Activated CD8-positive, alpha-beta T cell treated with anti-CD3 and anti-CD28 coated beads for 36 hours (primary cell): ENCODE data around the gene SUB1. TPM values are rescaled to one million over a fixed set of nuclear protein-coding genes. Genes with fewer than 3 reads are reported as not detected.

Source experiments
- ATAC-seq: fragments of 200-7000 bp; cut with Tn5 transposase; one replicate; pipeline ENCODE4 v1.10.0; 2021; ENCODE audit warnings: mild to moderate bottlenecking, moderate library complexity
- CTCF ChIA-PET: fragments of 350-600 bp; sonication (Branson Sonifier 250); formaldehyde crosslinking; loops from one replicate; lab custom pipeline; 2021; ENCODE audit warnings: antibody characterized with exemption; lab: Charles Lee
- POLR2A ChIA-PET: fragments of 350-600 bp; sonication (Branson Sonifier 250); formaldehyde crosslinking; loops from one replicate; lab custom pipeline; 2021; ENCODE audit warnings: antibody characterized with exemption; lab: Charles Lee
- DNase-seq: peaks from one replicate; pipeline ENCODE4 v3.0.0-alpha.2; 2020
- H3K27ac Mint-ChIP-seq: one replicate; pipeline ENCODE4 v1.8.0; 2021; ENCODE audit warnings: mild to moderate bottlenecking, mixed read lengths
- H3K27me3 Mint-ChIP-seq: one replicate; pipeline ENCODE4 v1.8.0; 2021; ENCODE audit warnings: mixed read lengths
- H3K36me3 Mint-ChIP-seq: one replicate; pipeline ENCODE4 v1.8.0; 2021; ENCODE audit warnings: low read depth, mixed read lengths
- H3K4me1 Mint-ChIP-seq: one replicate; pipeline ENCODE4 v1.8.0; 2021; ENCODE audit warnings: low read depth, mixed read lengths
- H3K4me3 Mint-ChIP-seq: one replicate; pipeline ENCODE4 v1.8.0; 2021; ENCODE audit warnings: mild to moderate bottlenecking, moderate library complexity, mixed read lengths
- H3K9me3 Mint-ChIP-seq: one replicate; pipeline ENCODE4 v1.8.0; 2021; ENCODE audit warnings: mixed read lengths
- intact Hi-C: fragments of 100-400 bp; cut with micrococcal nuclease; formaldehyde crosslinking; loops from one replicate; pipeline ENCODE4 v1.10.0; 2022
- total RNA-seq, 2 experiments: library from RNA; stranded (reverse); gene quantifications; one replicate each; pipeline ENCODE4 v1.2.3, GENCODE V29; 2021
- TF ChIP-seq, protein P1 (sequence below): fragments of 200-600 bp; IDR thresholded peaks from one replicate; pipeline ENCODE4 v1.8.0; 2022; ENCODE audit warnings: antibody characterized with exemption, mild to moderate bottlenecking

SUB1 gene
- total RNA-seq, 2 experiments from 2014 or later, result 403 to 431 TPM

DNA sequence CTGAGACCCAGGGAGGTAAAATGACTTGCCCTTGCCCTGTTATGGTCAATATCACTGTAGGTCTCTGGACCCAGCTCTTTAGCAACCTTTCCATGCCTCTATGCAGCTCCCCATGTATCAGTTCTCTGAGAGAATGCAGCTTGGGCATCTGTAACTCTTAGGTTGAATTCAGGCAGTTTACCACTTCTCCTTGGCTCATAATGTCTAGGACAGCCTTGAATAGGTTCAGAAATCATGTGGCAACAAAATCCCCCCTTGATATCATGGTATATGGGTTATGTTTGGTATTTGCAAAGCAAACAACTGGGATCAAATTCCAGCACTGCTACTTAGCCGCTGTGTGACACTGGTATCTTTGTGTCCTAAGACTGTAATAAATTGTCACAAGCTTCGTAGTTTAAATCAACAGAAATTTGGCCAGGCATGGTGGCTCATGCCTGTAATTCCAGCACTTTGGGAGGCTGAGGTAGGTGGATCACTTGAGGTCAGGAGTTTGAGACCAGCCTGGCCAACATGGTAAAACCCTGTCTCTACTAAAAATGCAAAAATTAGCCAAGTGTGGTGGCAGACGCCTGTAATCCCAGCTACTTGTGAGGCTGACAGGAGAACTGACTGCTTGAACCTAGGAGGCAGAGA, 10.7 kb upstream of the SUB1 start:
- CTCF ChIA-PET, result interaction anchor here (2.8 kb wide), 1 partner anchor 15 kb away, joined by 10 read pairs; no protein-coding TSS in a partner anchor
- H3K4me1 Mint-ChIP-seq, result no peaks in the 10 kb centered on the region
- no peak for ATAC-seq
- TF ChIP-seq, protein P1, sequence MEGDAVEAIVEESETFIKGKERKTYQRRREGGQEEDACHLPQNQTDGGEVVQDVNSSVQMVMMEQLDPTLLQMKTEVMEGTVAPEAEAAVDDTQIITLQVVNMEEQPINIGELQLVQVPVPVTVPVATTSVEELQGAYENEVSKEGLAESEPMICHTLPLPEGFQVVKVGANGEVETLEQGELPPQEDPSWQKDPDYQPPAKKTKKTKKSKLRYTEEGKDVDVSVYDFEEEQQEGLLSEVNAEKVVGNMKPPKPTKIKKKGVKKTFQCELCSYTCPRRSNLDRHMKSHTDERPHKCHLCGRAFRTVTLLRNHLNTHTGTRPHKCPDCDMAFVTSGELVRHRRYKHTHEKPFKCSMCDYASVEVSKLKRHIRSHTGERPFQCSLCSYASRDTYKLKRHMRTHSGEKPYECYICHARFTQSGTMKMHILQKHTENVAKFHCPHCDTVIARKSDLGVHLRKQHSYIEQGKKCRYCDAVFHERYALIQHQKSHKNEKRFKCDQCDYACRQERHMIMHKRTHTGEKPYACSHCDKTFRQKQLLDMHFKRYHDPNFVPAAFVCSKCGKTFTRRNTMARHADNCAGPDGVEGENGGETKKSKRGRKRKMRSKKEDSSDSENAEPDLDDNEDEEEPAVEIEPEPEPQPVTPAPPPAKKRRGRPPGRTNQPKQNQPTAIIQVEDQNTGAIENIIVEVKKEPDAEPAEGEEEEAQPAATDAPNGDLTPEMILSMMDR, result no peak
- no peak overlapping the region for H3K27ac Mint-ChIP-seq
- no peak for DNase-seq
- H3K27me3 Mint-ChIP-seq, result no peaks in the 10 kb centered on the region
- POLR2A ChIA-PET, result no interaction called here
- H3K36me3 Mint-ChIP-seq, result no peaks in the 10 kb centered on the region
- no peaks in the 10 kb centered on the region for H3K9me3 Mint-ChIP-seq
- no peak overlapping the region for H3K4me3 Mint-ChIP-seq
- intact Hi-C loops, result no loop called here

DNA sequence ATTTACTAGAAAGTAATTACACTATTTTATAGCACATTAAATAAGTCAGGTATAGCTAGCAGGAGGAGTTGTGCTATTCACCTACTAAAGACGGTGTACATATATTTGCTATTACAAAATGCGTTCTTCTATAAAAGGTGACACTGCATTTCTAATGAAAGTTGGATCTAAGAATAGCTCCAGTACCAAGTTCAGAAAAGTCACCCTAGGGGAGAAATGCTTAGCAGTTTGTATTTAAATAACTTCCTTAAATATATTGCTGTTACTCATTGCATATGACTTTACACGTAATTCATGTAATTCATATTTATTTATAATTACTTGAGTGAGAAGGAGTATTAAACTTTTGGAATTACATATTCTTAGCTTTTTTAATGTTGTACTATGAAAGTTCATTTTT, 7.0 kb upstream of the SUB1 start:
- no peak overlapping the region for H3K27ac Mint-ChIP-seq
- POLR2A ChIA-PET, result no interaction called here
- no peak overlapping the region for H3K4me3 Mint-ChIP-seq
- DNase-seq (no peak), ATAC-seq (no peak)
- no peaks in the 10 kb centered on the region for H3K9me3 Mint-ChIP-seq
- peaks cover 1% of the 10 kb centered on the region for H3K27me3 Mint-ChIP-seq
- TF ChIP-seq, protein P1, result no peak
- H3K4me1 Mint-ChIP-seq, result peaks cover 10% of the 10 kb centered on the region
- CTCF ChIA-PET, result interaction anchor here (0.7 to 2.0 kb wide), 2 partner anchors 12 to 88 kb away, joined by 3 to 9 read pairs; no protein-coding TSS in a partner anchor
- peaks cover 1% of the 10 kb centered on the region for H3K36me3 Mint-ChIP-seq
- intact Hi-C loops, result no loop called here

DNA sequence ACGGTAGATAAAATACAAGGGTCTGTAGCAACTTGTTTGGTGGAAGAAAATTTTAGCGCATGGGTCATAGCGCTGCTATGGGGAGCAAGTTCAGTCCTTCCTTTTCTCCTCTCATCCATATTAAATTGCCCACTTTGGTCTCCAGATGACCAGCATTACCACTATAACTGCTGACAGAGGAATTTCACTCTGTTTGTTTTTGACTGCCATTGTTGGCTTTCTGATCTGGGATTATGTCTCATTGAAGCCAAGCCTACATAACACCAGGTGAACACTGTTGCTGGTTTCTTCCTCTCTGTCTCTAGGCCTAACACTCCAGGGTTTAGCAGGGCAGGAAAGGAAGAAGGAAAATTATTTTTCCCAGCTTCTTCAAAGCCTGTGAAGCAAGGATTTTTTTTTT, 6.6 kb upstream of the SUB1 start:
- Mint-ChIP-seq H3K4me3 (no peak overlapping the region), H3K4me1 (peaks cover 14% of the 10 kb centered on the region), H3K27ac (no peak overlapping the region), H3K36me3 (peaks cover 1% of the 10 kb centered on the region), H3K27me3 (peaks cover 1% of the 10 kb centered on the region), H3K9me3 (no peaks in the 10 kb centered on the region)
- ChIA-PET POLR2A (no interaction called here), CTCF (interaction anchor here (0.7 to 2.0 kb wide), 2 partner anchors 11 to 89 kb away, joined by 3 to 9 read pairs; no protein-coding TSS in a partner anchor)
- intact Hi-C loops, result no loop called here
- ATAC-seq, result no peak
- TF ChIP-seq, protein P1, result no peak
- DNase-seq, result no peak

DNA sequence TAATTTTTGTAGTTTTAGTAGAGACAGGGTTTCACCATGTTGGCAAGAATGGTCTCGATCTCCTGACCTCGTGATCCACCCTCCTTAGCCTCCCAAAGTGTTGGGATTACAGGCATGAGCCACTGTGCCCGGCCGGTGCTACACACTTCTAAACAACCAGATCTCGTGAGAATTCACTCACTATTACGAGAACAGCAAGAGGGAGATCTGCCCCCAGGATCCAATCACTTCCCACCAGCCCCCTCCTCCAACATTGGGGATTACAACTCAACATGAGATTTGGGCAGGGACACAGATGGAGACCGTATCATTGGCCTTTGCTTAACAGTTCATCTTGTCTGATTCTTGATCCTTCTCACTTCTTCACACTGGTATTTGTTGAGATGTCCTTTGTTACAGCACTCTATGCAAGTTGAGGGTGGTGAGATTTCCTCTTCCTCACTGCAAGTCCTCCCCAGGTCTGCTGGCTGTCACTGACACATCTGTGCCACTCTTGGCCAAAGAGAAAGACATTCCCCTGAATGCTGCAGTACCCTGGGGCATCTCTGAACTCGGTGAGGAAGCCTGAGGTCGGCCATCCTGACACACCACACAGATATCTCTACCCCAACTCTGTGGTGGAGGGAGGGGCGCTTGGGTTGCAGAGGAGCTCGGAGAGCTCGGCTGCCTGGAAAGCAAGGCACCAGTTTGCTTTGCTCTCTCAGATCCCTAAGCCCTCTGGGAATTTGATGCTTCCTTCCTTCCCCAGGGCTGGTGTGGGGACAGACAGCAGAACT, 4.2 kb upstream of the SUB1 start:
- ATAC-seq (no peak), DNase-seq (no peak)
- Mint-ChIP-seq H3K36me3 (peaks cover 5% of the 10 kb centered on the region), H3K27ac (no peak overlapping the region), H3K4me3 (no peak overlapping the region), H3K9me3 (no peaks in the 10 kb centered on the region), H3K27me3 (peaks cover 1% of the 10 kb centered on the region), H3K4me1 (peaks cover 27% of the 10 kb centered on the region)
- intact Hi-C loops, result loop anchor here (10.0 kb wide), 1 partner anchor 266 kb away; the partner anchor contains the start of gene MTMR12
- ChIA-PET CTCF (no interaction called here), POLR2A (no interaction called here)
- TF ChIP-seq, protein P1, result no peak
